LNCaP clone FGC (cell line): ENCODE measurements around the gene IL37.

Experiments
- DNase-seq: peaks from one replicate; pipeline ENCODE4 v3.0.0-alpha.2; 2011; ENCODE audit warnings: low read depth
- H3K4me3 ChIP-seq: 2 replicates; pipeline ENCODE4 v1.5.1; 2011; ENCODE audit warnings: mild to moderate bottlenecking, low read depth, low read length, control low read depth
- CTCF ChIP-seq: IDR thresholded peaks from 2 replicates; pipeline ENCODE4 v1.5.1; 2012; ENCODE audit warnings: mild to moderate bottlenecking; ENCODE audit not compliant: control insufficient read depth, insufficient read depth; ENCODE audit errors: extremely low read depth

IL37 gene

GRCh38 chr2:112915300-112916144 lies 4.6 kb downstream of the IL37 start:
- no peak for DNase-seq
- no peak for TF ChIP-seq CTCF
- H3K4me3 ChIP-seq = no peak overlapping the region

DNA sequence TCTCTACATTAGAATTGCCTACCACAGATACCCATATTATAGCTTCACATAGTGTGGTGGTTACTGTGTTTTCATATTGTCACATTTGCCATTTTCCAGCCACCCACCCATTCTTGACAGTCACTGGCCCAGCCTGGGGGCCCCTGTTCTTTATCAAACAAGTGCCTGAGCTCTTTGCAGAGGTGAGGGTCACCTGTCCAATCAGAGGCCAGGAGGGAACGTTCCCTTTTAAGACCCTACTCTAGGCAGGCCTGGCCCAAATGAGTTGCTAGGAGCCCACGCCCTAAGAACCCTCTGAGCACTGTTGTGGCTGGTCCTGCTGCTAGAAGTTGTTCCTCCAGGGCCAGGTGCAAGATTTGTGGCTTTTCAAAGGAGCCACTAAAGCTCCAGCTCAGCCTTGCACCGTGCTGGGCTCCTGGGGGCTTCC lies 5.2 kb downstream of the IL37 start:
- no peak overlapping the region for H3K4me3 ChIP-seq
- TF ChIP-seq CTCF = no peak
- no peak for DNase-seq

GRCh38 chr2:112916625-112917247 lies 5.8 kb downstream of the IL37 start:
- DNase-seq = no peak
- no peak overlapping the region for H3K4me3 ChIP-seq
- no peak for TF ChIP-seq CTCF

DNA sequence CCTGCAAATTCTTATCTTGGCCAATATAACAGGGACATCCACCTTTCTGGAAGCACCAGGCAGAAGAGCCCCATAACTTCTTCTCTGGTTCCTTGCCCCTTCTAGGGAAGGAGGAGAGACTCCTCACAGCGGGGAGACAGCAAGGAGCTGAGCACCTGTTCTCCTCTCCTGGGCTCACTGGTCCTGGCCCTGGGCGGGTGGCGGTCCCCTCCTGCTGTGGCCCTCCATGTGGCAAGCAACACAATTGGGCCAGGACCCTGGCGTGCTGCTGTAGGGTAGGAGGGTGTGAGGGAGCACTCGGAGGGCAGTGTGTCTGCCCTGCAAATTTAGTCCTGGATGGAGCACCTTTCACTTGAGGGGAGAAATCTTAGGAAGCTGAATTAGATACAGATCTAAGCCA lies 6.9 kb downstream of the IL37 start:
- no peak for DNase-seq
- TF ChIP-seq CTCF = no peak
- no peak overlapping the region for H3K4me3 ChIP-seq

- TF ChIP-seq CTCF = no peak
- no peak overlapping the region for H3K4me3 ChIP-seq
- no peak for DNase-seq
Measured at GRCh38 chr2:112918256-112918655, 7.3 kb downstream of the IL37 start.

DNA sequence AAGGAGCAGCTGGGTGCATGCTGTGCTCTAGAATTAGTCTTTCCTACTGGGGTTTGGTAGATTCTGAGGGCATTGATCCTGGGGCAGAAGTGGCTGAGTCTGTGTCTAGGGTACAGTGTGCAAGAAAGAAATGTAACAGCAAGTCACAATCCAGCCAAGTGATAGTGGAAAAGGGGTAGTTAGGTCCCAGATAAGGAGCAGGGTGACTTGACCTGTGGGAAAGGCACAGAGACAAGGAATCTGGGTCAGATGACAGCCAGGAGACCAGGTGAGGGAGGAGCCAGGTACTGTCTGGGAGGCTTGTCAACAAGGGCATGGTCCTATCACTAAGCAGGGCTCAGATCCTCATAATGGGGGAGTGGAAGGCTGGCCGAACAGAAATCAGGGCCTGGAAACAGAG lies 8.1 kb downstream of the IL37 start:
- no peak for TF ChIP-seq CTCF
- H3K4me3 ChIP-seq = no peak overlapping the region
- DNase-seq = no peak
